NCI-H2171 (cell line): ENCODE data around the gene CHRNA4.
"Not testable (repeated sequence)": the region's sequence is repeated elsewhere in the genome, so short reads cannot be mapped to it uniquely, and the experiment has no call there.

Experiments used
- DNase-seq: peaks from one replicate; lab custom pipeline; 2025; lab: John Stamatoyannopoulos, UW

The CHRNA4 gene

DNA sequence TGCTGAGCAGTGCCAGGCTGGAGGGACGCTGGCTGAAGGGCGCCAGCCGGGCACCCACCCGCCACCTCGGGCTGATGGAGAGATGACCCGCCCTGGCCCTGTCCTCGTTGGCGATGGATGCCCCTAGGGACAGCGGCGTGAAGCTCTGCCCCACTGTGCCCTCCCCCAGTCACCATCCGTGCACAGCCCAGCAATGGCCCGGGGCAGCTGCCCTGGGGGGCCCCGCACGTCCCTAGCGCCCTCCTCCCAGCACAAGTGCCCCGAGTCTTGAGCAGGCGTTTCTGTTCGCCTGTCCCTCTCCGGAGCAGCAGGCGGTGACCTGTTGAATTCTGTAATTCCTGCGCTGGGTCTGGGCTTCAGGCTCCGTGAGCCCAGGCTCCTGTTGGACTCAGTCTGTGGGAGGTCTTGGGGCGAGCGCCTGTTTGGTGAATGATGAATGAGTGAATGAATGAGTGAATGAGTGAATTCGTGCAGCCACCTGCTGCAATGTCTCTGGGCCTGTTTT lies 36.8 kb upstream of the CHRNA4 start:
- DNase-seq, result no peak

DNA sequence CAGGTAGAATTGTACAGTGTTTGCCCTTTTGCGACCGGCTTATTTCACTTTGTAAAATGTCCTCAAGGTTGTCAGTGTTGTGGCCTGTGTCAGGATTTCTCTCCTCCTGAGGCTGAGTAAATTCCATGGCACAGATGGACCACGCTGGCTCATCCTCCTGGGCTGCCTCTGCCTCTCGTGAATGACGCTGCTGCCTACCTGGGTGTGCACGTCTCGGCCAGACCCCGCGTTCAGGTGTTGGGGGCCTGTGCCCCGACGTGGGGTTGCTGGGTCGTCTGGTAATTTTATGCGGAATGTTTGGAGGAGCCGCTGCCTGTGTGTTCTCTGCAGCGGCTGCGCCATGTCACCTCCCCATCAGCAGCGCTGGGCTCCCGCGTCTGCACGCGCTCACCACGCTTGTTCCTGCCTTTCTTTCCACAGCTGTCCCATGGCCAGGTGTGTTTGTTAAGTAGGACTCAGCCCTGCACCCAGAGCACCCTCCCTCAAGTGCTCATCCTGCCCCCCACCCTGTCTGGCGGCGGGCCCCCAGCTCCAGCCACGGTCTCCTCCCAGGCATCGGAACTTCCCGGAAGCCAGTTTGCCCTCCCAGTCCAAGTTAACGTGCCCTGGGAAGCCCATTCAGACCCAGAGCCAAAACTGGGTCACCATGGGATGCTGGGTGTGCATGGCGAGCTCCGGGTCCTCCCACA lies 36.1 kb upstream of the CHRNA4 start:
- no peak for DNase-seq

DNA sequence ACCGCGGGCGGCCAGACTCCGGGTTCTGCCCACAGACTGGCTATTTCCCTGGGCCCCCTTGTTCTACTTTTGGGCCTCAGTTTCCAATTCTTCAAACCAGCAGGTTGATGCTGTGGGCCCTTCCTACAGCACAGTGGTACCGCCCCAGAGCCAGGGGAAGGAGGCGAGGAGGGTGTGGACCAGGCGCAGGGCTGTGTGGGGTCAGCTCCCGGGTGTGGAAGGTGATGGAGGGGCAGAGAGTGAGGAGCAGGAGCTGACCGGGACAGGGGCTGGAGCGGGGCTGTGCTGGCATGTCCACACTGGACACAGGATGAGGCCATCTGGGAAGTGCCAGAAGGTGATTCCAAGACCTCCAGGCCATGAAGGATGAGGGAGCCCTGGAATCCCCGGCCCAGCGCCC lies 35.2 kb upstream of the CHRNA4 start:
- no peak for DNase-seq

DNA sequence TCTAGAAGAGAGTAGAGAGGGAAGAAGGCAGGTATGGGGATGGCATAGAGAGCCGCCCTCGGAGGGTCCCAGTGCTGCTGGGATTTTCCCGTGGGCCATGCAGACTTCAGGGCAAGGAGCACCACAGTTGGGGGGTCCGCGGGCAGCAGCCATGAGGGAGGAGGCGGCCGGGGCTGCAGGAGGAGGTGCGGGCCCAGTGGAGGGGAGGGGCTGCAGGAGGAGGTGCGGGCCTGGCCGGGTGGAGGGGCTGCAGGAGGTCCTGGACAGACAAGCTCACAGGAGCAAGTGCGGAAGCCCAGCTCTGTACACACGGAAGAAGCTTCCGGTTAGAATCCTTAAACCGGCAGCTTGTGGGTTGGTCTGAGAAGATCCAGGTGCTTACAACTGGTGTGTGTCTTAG lies 34.6 kb upstream of the CHRNA4 start:
- no peak for DNase-seq

DNA sequence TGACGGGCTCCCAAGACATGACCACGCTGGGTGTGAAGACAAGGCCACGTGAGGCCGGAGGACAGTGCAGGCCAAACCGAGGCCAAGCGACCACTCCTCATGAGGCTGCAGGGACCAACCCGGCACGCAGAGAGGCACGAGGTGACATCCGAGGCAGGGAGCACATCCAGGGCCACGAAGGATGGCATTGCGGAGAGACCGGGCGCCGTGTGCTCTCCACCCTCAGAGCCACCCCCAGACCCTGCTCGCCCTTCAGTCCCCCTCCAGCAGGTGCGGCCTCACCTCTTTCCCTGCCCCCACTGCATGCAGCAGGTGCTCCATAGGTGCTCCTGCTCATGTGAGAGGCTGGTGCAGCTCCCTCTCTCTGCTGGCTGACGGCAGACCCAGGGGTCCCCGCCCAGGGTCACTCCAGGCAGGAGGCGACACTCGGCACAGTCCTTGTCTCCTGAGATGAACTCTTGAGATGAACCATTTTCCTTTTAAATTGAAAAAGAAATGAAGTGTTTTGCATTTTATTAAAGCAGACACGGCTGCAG lies 33.8 kb upstream of the CHRNA4 start:
- no peak for DNase-seq

DNA sequence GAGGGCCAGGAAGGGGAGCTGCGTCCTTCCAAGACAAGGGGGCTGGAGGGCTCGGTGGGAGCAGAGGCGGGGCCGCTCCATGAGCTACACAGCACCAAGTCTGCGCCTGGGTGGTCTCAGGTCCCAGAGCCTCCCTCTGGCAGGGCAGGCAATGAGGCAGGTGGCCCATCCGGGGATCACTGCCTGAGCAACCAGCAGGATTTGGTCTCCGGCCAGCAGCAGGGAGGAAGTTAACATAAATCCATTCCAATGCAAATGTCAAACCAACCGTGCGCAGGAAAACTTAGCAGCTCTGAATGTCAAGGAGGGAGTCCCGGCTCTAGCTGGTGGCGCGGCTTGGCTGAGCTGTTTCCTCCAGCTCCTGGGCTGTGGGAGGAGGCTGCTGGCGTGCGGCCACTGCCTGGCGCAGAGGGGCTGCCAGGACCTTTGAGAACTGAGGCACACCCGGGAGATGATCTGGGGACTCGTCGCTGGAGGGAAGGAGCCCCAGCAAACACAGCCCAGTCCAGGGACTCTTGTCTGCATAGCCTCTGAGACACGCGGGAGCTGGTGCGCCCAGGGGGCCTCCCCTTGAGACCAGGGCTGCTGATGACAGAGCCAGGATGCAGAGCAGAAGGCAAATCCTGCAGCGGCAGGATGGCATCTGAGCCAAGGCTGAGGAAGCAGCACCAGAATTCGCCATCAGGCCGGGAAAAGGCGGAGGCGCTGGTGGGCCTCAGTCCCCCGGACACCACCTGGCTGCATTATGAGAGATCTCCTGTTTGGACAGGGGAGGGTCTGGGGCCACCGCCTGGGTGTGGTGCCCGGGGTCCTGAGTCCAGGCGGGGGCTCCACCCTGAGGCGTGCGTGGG lies 33.1 kb upstream of the CHRNA4 start:
- DNase-seq, result no peak

DNA sequence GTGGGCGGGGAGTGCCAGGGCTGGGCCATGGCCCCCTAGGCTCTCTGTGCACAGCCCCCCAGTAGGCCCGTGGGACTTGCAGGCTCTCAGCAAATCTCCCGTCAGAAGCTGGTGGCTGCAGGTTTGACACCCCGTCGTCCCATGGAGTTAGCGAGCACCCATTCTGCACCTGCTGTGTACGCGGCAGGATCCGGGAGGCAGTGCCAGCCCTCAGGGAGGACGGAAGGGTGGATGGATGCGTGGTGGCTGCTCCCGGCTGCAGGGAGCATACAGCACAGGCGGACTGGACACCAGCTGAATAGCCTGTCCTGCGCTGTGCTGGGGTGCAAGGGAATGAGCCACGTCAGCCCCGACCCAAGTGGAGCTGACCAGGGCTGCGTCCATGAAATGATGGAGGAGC lies 32.4 kb upstream of the CHRNA4 start:
- DNase-seq, result no peak

DNA sequence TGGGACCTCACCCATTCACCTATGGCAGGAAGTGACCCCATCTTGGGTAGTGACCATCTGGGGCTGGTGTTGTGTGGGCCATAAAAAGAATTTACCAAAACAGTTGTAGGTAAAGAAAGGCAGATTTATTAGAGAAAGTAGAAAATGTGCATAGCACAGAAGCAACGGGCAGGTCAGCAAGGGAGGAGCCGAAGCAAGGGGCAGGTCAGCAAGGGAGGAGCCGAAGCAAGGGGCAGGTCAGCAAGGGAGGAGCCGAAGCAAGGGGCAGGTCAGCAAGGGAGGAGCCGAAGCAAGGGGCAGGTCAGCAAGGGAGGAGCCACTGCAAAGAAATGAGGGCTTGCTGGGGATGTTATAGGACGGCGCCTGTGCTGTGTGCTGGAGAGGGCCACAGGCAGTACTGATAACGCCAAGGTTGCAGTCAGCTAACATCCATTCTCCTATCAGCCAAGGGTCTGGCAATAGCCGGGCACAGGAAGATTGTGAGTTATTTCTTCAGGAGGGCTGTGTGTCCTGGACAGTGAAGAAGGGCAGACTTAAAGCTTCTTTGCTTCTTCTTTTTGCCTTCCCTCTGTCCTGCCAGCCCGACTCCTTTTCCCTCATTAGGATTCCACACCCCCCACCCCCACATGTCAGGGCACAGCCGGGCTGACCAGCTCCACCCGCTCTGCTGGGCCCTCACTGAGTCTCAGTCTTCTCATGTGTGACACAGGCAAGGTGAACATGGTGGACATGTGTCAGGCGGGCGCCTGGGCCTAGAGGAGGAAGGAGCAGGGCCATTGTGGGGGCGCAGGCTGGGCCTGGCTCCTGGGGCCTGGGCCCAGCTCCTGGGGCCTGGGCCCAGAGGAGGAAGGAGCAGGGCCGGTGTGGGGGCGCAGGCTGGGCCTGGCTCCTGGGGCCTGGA lies 31.6 kb upstream of the CHRNA4 start:
- DNase-seq, result no peak

DNA sequence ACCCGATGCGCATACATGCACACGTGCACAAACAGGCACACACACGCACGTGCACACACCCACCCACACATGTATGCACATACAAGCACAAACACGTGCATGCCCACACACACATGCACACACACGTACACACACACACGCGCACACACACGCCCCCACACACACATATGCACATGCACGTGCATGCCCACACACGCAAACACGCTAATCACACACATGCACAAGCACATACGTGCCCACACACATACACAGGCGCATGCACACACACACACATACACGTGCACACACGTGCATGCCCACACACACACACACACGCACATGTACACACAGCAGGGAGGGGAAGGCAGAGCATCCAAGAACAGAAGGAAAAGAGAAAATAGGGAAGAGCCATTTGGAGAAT lies 26.8 kb upstream of the CHRNA4 start:
- no peak for DNase-seq

DNA sequence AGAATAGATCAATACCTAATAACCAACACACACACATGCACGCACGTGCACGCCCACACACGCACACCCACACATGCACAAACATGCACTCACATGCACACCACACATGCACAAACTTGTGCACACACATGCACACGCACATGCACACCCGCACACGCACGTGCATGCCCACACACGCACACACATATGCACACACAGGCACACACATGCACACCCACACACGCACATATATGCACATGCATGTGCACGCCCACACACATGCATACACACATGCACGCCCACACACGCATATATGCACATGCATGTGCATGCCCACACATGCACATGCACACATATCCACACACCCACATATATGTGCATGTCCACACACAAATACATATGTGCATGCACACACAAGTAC lies 26.2 kb upstream of the CHRNA4 start:
- no peak for DNase-seq

DNA sequence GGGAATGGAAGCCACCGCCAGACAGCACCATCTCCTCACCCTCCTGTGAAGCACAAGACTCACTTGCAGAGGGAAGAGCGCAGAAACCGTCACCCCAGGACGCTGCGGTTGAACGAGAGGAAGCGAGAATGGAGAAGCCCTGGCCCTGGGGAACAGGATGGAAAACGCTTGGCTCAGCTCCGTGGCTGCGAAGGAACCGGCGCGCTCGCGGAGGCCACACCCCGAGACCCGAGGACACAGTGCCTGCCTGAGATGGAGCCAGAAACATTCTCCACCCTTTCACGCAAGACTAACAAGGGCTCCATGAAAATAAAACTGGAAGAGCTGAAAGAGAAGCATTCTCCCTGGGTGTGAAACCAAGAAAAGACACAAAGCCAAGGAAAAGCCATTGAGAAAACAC lies 25.3 kb upstream of the CHRNA4 start:
- DNase-seq, result no peak

DNA sequence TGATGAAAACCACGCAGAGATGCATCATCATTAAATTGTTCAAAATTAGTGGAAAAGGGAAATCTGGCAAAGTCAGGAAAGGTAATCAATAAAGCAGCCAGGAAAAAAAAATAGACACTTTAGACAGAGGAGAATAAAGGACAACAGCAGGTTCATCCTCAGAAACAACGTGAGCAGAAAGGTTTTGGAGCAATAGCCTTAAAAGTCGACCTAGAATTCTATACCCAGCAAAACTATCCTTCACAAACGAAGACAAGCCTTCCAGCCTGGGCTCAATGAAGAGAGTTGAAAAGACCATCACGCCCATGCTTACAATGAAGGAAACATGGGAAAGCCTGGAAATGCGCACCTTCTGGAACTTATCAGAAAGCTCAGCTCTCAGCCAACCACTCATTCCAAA lies 24.7 kb upstream of the CHRNA4 start:
- DNase-seq, result no peak

DNA sequence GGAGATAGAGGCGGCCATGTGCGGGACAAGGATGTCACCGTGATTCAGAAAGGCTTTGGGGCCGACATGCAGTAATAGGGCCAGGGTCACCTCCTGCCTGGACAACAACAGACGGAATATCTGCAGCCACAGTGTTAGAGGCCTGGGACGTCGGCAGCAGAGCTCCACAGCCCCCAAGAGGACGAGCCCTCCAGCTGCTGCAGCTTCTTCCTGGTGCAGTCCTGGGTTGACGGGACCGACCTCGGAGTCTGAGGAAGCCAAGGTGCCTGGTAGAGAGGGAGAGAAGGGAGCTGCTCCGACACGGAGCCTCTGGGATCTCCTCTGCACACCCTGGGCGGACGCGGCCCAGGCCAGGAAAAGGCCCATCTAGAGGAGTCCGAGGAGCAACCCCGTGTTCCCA lies 23.2 kb upstream of the CHRNA4 start:
- DNase-seq, result no peak

DNA sequence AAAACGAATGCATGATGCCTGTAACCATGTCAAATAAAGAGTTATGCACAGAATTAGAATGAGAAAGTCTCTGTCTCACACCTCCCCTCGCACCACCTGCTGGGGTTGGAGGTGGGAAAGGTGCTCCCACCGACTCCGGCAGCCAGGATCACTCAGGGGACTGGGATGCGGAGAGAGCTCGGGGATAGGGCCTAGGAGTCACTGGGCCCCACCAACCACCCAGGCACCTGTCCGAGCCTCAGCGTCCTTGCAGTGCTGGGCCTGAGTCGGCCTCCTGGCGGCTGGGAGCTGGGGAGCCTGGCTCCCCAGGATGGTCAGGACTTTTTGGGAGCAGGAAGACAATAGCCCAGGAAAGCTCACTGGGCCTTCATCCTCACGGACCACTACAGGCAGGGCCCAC lies 22.4 kb upstream of the CHRNA4 start:
- DNase-seq, result no peak

DNA sequence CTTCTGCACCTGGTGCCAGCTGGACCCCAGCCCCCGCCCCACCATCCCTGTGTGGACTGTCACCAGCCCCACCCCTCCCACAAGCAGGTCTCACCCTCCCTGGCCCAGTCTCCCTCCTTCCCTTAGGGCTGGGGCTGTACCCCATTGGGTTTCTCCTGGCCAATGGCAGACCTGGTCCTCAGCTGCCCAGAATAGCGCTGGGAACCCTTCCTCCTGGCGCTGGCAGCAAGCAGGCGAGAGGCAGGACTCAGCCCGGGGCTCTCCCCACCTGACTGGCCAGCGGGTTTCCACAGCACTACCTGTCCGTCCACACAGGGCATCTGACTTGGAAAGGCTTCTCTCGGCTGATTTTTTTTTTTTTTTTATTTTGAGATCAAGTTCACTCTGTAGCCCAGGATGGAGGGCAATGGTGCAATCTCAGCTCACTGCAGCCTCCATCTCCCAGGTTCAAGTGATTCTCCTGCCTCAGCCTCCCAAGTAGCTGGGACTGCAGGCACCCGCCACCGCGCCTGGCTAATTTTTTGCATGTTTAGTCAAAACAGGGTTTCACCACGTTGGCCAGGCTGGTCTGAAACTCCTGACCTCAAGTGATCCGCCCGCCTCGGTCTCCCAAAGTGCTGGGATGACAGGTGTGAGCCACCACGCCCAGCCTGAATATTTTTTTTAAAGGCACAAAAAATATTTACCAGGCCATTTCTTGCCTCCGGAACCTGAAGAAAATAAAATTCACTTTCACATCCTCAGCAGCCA lies 21.6 kb upstream of the CHRNA4 start:
- no peak for DNase-seq

DNA sequence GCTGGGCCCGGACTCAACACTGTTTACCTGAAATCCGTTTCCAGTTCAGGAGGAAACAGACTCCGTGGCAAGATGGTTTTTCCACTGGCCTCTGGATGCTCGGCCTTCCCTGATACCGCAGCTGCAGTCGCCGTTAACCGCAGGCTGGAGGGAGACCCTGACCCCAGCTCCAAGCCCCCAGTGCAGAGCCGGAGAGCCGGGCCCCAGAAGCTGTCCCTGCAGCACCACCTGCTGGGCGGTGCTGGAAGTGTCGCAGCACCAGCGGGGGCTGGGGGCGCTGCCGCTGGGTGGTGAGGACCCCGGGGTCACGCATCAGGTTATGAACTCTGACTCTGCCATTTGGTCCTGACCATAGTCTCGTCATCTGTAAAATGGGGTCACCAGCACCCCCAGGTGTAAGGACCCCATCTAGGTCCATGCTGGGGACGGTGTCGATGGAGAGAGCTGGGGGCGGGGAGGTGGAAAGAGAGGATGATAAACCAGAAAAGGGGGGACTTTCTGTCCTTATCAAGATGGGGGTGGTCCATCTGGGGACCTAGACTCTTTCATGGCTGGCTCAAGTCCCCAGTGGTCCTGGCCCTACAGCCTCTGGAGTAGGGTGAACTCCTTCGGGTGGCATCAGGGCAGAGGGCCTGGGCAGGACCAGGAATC lies 20.8 kb upstream of the CHRNA4 start:
- no peak for DNase-seq

DNA sequence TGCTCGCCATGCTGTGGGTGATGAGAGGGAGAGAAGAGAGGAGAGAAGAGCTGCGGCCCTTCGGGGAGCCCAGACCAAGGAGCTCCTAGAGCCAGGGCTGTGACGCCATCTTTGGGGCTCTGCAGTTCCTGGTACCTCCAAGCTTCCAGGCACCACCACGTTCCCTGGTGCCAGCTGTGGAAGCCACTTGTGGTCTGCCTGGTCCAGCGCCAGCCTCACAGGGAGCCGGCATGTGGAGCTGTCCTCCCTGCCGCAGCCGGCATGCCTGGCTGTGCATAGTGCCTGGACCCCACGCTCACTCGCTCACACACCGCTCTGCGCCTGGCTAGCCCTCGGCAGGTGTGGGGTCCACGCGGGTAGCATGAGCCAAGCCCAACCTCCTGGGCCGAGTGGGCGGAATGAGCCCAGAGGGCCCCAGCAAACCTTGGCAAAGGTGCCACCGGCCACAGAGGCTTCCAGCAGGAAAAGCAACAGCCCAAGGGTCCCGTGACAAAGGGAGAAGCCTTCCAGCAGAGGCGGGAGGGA lies 19.3 kb upstream of the CHRNA4 start:
- no peak for DNase-seq

DNA sequence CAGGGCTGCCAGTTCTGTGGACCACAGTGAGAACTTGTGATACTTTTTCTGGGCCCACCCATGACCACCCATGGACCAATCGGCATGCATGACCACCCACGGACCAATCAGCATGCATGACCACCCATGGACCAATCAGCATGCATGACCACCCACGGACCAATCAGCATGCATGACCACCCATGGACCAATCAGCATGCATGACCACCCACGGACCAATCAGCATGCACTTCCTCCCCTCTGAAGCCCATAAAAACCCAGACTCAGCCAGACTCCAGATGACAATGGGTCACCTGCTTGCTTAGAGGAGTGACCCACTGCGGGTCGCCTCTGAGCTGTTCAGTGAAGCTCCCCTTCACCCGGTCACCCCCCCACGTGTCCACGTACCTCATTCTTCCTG lies 18.7 kb upstream of the CHRNA4 start:
- DNase-seq, result not testable (repeated sequence)

DNA sequence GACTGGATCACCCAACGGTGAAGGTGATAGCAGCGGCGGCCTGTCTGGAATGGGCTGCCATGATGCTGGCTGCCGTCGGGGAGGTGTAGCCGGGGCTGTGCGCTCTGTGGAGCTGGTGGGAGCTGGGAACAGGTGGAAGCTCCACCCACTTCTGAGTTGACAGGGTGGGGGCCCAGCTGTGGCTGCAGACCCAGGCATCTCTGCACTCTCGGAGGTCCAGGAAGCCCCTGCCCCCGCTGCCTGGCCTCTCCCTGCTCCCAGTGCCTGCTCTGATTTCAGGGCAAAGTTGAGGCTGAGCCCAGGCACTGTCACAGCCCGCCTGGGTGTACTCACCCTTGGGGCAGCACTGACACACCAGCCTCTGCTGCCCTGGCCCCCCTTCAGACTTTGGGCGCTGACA lies 18.1 kb upstream of the CHRNA4 start:
- no peak for DNase-seq

DNA sequence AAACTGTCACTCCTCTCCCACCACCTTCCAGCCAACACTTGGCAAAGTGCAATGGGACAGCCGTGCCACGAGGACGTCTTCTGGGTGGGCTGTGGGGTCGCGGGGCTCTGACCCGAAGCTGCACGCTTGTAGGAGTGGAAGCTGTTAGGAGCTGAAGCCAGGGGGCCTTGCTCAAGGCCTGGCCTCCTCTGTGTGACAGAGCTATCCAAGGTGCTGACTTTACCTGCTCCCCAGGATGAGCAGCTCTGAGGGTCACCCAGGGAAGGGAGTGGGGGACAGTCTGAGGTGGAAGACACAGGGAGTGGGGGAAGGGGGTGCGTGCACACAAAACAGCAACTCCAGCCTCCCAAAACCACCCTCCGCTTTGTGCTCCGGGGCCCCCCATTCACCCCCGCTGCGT lies 17.5 kb upstream of the CHRNA4 start:
- no peak for DNase-seq

DNA sequence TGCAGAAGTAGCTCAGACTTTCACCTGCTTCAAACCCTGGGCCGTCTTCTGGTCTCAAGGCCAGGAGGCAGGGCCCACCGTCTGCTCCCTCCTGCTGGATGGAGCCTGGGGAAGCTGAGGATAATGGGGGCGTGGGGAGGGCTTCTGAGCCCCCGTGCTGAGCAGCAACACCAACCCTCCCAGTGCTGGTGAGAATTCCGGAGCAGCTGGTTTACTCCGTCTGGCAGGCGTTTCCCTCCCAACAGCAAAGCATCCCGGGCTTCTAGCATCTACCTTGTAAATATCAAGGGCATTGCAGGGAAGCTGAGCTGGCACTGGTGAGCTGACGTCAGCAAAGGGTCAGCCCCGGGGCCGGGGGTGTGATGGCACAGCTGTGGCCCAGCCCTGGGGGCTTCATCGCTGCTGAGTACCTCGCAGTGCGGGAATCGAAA lies 16.8 kb upstream of the CHRNA4 start:
- DNase-seq, result peak; percentile 48
